GM19438 (cell line): ENCODE measurements around the gene GNAI2.
"Not testable (repeated sequence)": the region's sequence is repeated elsewhere in the genome, so short reads cannot be mapped to it uniquely, and the experiment has no call there.

Experiments
- ATAC-seq: cut with Tn5 transposase; IDR thresholded peaks from one replicate; pipeline ENCODE4 v1.9.1; 2021; ENCODE audit warnings: low read depth; ENCODE audit not compliant: unreplicated experiment

Gene GNAI2

DNA sequence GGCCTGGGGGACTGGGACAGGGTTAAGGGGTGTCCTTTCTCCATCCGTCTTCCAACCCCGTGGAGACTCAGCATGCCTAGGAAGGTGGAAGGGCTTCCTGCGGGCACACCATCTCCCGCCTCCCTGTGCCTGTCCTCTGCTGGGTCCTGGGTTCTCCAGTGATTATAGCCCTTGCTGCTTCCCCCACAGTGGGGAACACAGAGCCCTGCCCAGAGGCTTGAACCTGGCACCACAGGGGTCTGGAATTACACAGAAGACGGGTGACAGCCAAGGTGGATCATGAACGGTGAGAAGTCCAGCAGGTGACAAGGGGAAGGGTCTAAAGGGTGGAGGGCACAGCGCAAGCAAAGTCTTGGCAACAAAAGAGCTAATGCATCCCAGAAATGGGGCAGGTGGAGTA, 26.8 kb downstream of the GNAI2 start:
- ATAC-seq, result no peak

- ATAC-seq, result no peak
Observed at GRCh38 chr3:50263478-50264382, 27.7 kb downstream of the GNAI2 start.

DNA sequence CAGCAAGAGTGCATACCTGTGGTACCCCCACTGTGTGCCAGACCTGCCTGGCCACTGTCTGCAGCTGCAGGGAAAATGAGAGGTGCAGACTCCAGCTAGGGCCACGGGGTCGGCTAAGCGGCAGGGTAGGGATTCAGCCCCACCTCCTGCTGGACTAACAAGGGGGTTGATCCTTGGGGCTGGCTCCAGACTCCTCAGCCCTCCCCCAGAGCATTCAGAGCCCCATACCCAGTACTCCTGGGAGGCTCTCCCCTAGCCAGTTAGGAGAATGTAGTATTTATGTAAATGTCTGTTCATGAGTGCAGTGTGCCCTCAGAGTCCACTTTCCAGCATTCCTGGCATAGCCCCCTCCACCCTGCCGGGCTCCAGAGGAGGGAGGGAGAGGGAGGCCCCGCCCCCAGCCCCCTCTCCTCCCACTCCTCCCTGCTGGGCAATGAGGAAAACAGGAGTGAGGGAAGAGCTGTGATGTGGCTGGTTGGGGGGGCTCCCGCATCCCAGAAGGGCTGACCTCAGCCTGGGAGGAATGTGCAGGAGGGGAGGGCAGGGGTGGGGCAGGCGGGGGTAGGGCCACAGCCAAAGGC, 28.5 kb downstream of the GNAI2 start:
- no peak for ATAC-seq

DNA sequence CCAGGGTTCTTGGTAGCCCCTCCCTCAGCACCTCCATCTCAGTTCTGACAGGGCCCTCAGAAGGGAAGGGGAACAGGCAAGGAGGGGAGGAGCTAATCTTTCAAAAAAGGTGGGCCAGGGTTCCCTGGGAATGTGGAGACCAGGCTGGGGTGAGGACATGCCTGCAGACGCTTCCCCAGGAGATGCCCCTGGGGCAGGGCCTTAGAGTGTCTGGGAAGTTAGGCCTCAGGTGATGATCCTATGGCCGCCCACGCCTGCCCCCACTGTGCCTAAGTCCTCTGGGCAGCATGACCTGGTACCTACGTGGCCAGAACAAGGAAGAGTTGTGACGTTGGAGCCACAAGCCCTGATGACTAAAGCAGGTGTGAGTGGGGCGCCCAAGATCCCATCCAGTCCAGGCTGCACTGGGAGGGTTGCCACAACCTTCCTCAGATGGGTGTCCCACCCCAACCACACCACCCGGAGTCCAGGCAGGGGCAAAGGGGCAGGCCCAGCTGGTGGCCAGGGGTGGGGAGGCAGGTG, 29.0 kb downstream of the GNAI2 start:
- ATAC-seq, result no peak

DNA sequence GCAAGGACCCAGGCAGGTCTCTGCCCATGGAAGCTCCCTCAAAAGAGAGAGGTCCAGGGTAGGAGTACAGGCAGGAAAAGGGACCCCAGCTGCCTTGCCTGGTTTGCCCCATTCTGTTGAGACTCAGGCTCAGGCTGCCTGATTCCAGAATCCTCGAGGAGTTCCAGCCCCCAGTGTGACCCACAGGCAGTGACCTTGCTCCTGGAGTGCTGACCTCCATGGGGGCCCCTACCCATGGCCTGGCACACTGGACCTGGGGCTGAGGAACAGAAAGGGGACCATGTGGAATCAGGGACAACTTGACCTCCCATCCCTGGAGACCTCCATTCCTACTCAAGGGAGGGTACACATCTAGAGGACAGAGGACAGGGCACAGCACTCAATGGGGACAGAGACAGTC, 29.6 kb downstream of the GNAI2 start:
- ATAC-seq, result no peak

GRCh38 chr3:50266017-50266416, 30.0 kb downstream of the GNAI2 start:
- no peak for ATAC-seq

GRCh38 chr3:50266836-50267235, 30.8 kb downstream of the GNAI2 start:
- ATAC-seq, result no peak

- no peak for ATAC-seq
Observed at GRCh38 chr3:50267280-50267913, 31.4 kb downstream of the GNAI2 start.

DNA sequence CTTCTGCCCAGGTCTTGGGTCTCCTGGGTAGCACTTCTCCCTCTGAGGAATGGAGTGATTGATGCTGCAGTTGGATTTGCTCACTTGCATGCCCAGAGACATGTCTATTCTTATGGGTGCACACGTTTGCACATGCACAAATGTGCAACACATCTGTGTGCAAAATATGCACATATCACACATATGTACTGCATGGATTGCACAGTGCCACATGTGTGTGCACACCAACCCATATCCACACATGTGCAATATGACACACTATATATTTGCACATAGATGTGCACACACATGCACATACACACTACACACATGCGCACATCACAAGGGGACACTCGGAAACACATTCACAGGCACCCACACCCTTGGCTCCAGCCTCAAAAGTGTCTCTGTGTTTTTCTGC, 32.3 kb downstream of the GNAI2 start:
- no peak for ATAC-seq

GRCh38 chr3:50268703-50269451, 32.9 kb downstream of the GNAI2 start, which contains the start of gene SEMA3B:
TSS of gene SEMA3B (plus strand) at chr3:50269147. CDS start at chr3:50269241, 94 bp downstream.
- no peak for ATAC-seq

- ATAC-seq, result no peak
Observed at GRCh38 chr3:50269460-50269859, 33.5 kb downstream of the GNAI2 start.

DNA sequence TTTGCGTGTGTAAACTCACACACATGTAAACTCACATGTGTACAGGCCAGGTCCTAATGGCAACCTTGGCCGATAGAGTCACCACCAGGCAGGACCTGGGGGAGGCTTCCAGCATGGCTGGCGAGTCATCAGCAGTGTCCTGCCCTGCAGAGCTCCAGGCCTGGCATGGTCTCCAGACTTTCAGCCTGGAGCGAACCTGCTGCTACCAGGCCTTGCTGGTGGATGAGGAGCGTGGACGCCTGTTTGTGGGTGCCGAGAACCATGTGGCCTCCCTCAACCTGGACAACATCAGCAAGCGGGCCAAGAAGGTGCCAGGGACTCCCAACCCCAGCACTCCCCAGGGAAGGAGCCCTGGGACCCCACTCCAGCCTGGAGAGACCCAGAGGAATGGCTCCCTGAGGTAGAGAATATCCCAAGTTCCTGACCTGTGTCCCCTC, 34.0 kb downstream of the GNAI2 start:
- no peak for ATAC-seq

GRCh38 chr3:50270422-50271224, 34.6 kb downstream of the GNAI2 start:
- no peak for ATAC-seq

- no peak for ATAC-seq
Observed at GRCh38 chr3:50271314-50271936, 35.4 kb downstream of the GNAI2 start.

DNA sequence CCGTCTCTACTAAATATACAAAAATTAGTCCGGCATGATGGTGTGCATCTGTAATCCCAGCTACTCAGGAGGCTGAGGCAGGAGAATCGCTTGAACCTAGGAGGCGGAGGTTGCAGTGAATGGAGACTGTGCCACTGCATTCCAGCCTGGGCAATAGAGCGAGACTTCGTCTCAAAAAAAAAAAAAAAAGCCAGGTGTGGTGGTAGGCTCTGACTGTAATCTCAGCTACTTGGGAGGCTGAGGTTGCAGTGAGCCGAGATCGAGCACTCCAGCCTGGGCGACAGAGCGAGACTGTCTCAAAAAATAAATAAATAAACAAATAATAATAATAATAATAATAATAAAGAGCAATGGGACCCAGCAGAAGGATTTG, 36.5 kb downstream of the GNAI2 start:
- not testable (repeated sequence) for ATAC-seq

GRCh38 chr3:50272911-50273688, 37.1 kb downstream of the GNAI2 start:
- peak; percentile 84 for ATAC-seq

DNA sequence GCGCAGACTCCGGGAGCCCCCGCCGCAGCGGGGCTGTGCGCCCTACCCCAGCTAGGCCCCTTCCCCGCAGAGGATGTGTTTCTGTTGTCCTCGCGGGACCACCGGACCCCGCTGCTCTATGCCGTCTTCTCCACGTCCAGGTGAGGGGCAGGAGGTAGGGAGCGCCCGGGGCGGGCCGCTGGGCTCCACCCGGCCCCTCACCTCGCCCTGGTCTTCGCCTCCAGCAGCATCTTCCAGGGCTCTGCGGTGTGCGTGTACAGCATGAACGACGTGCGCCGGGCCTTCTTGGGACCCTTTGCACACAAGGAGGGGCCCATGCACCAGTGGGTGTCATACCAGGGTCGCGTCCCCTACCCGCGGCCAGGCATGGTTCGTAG, 37.7 kb downstream of the GNAI2 start:
- ATAC-seq, result no peak

DNA sequence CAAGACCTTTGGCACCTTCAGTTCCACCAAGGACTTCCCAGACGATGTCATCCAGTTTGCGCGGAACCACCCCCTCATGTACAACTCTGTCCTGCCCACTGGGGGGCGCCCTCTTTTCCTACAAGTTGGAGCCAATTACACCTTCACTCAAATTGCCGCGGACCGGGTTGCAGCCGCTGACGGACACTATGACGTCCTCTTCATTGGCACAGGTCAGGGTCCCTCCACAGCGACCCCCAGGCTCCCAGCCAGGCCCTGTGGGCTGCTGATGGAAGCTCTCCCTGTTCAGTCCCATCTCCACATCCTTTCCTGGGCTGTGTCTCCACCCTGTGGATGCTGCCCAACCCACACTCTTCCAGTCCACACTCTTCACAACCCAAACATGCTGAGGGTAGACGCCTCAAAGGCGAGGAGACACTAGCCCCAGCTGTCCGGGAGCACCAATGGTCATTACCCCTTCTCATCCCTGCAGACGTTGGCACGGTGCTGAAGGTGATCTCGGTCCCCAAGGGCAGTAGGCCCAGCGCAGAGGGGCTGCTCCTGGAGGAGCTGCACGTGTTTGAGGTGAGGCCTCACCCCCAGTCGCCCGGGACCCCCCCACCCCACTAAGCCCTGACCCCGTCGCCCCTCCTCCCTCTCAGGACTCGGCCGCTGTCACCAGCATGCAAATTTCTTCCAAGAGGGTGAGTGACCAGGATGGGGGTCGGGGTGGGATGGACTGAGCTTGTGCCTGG, 38.5 kb downstream of the GNAI2 start:
- ATAC-seq, result no peak
